PC-3 (cell line): ENCODE data around the gene IGFBP2.

ENCODE experiments used
- CTCF ChIP-seq: fragments of 300-600 bp; sonication (generic); conservative IDR thresholded peaks from 2 replicates; pipeline ENCODE4 v1.5.1; 2017; ENCODE audit warnings: antibody characterized with exemption, low read depth, mild to moderate bottlenecking, low read length
- EZH2 ChIP-seq: fragments of 300-600 bp; sonication (generic); IDR thresholded peaks from one replicate; pipeline ENCODE4 v1.6.1; 2017; ENCODE audit warnings: antibody characterized with exemption, mild to moderate bottlenecking, low read length; ENCODE audit not compliant: unreplicated experiment

DNA sequence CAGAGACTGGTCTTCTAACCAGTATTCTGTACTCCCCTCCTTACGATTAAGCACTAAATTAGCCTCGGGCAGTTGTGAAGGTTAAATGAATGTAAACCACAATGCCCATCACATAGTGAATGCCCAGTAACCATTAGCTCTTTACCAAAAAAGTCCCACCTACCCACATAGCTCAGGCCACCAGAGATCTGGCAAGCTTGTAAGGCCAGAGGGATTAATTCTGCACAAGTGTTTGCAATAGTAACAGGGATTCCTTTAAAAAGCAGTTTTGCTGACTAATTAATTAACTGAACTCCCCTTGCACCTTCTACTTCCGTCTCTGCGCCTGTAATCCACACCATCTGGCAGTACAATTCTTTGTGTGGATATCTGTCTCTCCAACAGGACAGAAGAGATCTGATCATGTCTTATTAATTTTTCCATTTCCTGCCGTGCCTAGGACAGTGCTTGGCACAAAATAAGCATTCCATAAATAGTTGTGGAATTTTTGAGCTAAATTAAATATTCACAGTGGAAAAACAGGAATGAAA, 36.2 kb upstream of the IGFBP2 start:
- no peak for TF ChIP-seq CTCF
- no peak for TF ChIP-seq EZH2
